Glutamatergic neuron (in vitro differentiated cells): ENCODE results near the gene ZNF451. TPM values are rescaled to one million over a fixed set of nuclear protein-coding genes. Genes with fewer than 3 reads are reported as not detected.

ENCODE experiments used
- DNase-seq: peaks from one replicate; pipeline ENCODE4 v3.0.0; 2022
- H3K27ac Mint-ChIP-seq: one replicate; pipeline ENCODE4 v1.8.0; 2020; ENCODE audit warnings: mild to moderate bottlenecking, mixed read lengths, inconsistent platforms; ENCODE audit not compliant: unreplicated experiment
- H3K27me3 Mint-ChIP-seq: one replicate; pipeline ENCODE4 v1.8.0; 2020; ENCODE audit warnings: mild to moderate bottlenecking, moderate library complexity, mixed read lengths, inconsistent platforms; ENCODE audit not compliant: unreplicated experiment
- H3K36me3 Mint-ChIP-seq: one replicate; pipeline ENCODE4 v1.8.0; 2020; ENCODE audit warnings: mild to moderate bottlenecking, mixed read lengths, inconsistent platforms; ENCODE audit not compliant: unreplicated experiment
- H3K4me1 Mint-ChIP-seq: one replicate; pipeline ENCODE4 v1.8.0; 2020; ENCODE audit warnings: mild to moderate bottlenecking, low read depth, mixed read lengths, inconsistent platforms; ENCODE audit not compliant: unreplicated experiment
- H3K4me3 Mint-ChIP-seq: one replicate; pipeline ENCODE4 v1.8.0; 2020; ENCODE audit warnings: mild to moderate bottlenecking, mixed read lengths, inconsistent platforms; ENCODE audit not compliant: unreplicated experiment
- H3K9me3 Mint-ChIP-seq: one replicate; pipeline ENCODE4 v1.8.0; 2020; ENCODE audit warnings: mild to moderate bottlenecking, moderate library complexity, mixed read lengths, inconsistent platforms; ENCODE audit not compliant: unreplicated experiment
- total RNA-seq: library from RNA; stranded (reverse); fragmentation: NEBNext Ultra II Directional; extraction: Animal tissue kit (Norgen Biotek cat#: 25700); gene quantifications from one replicate; pipeline ENCODE4 v1.2.1, GENCODE V29; 2021; ENCODE audit not compliant: unreplicated experiment
- TF ChIP-seq, protein P1 (sequence below): fragments of 200-600 bp; sonication (generic); IDR thresholded peaks from one replicate; pipeline ENCODE4 v1.5.0; 2021; ENCODE audit not compliant: partially characterized antibody, unreplicated experiment

Gene ZNF451
- total RNA-seq, 1 donor from 2014 or later = 79.6 TPM

- no peaks in the 10 kb centered on the region for H3K27me3 Mint-ChIP-seq
- peaks cover 2% of the 10 kb centered on the region for H3K4me1 Mint-ChIP-seq
- no peaks in the 10 kb centered on the region for H3K36me3 Mint-ChIP-seq
- DNase-seq = no peak
- TF ChIP-seq, protein P1, sequence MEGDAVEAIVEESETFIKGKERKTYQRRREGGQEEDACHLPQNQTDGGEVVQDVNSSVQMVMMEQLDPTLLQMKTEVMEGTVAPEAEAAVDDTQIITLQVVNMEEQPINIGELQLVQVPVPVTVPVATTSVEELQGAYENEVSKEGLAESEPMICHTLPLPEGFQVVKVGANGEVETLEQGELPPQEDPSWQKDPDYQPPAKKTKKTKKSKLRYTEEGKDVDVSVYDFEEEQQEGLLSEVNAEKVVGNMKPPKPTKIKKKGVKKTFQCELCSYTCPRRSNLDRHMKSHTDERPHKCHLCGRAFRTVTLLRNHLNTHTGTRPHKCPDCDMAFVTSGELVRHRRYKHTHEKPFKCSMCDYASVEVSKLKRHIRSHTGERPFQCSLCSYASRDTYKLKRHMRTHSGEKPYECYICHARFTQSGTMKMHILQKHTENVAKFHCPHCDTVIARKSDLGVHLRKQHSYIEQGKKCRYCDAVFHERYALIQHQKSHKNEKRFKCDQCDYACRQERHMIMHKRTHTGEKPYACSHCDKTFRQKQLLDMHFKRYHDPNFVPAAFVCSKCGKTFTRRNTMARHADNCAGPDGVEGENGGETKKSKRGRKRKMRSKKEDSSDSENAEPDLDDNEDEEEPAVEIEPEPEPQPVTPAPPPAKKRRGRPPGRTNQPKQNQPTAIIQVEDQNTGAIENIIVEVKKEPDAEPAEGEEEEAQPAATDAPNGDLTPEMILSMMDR = no peak
- H3K9me3 Mint-ChIP-seq = no peaks in the 10 kb centered on the region
- H3K27ac Mint-ChIP-seq = no peak overlapping the region
- H3K4me3 Mint-ChIP-seq = no peak overlapping the region
Observed at GRCh38 chr6:57108691-57109090, 18.7 kb downstream of the ZNF451 start.

GRCh38 chr6:57109880-57110279, 19.9 kb downstream of the ZNF451 start:
- DNase-seq = no peak
- H3K4me1 Mint-ChIP-seq = peaks cover 2% of the 10 kb centered on the region
- TF ChIP-seq, protein P1 = no peak
- H3K27ac Mint-ChIP-seq = no peak overlapping the region
- no peaks in the 10 kb centered on the region for H3K36me3 Mint-ChIP-seq
- H3K9me3 Mint-ChIP-seq = no peaks in the 10 kb centered on the region
- H3K27me3 Mint-ChIP-seq = no peaks in the 10 kb centered on the region
- H3K4me3 Mint-ChIP-seq = no peak overlapping the region

GRCh38 chr6:57113105-57113504, 23.1 kb downstream of the ZNF451 start:
- no peak overlapping the region for H3K27ac Mint-ChIP-seq
- TF ChIP-seq, protein P1 = no peak
- H3K9me3 Mint-ChIP-seq = no peaks in the 10 kb centered on the region
- H3K27me3 Mint-ChIP-seq = no peaks in the 10 kb centered on the region
- peaks cover 2% of the 10 kb centered on the region for H3K4me1 Mint-ChIP-seq
- no peaks in the 10 kb centered on the region for H3K36me3 Mint-ChIP-seq
- DNase-seq = no peak
- no peak overlapping the region for H3K4me3 Mint-ChIP-seq

DNA sequence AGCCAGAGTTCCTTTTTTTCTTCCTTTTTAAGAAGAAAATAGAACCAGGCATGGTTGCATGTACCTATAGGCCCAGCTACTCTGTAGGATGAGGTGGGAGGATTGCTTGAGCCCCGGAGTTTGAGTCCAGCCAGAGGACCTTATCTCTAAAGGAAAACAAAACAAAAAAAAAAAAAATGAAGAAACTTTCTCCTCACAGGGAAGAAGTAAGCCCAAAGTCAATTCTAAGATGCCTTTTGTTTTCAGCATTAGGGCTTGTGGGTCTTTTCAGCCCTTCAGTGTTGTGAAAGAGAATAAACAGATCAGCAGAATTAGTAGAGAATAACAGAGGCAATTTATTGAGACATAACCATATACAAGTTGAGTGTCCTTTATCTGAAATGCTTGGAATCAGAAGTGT, 26.8 kb downstream of the ZNF451 start:
- Mint-ChIP-seq H3K36me3 (no peaks in the 10 kb centered on the region), H3K4me1 (no peaks in the 10 kb centered on the region), H3K27me3 (peaks cover 2% of the 10 kb centered on the region), H3K9me3 (no peaks in the 10 kb centered on the region), H3K4me3 (no peak overlapping the region), H3K27ac (no peak overlapping the region)
- TF ChIP-seq, protein P1 = no peak
- no peak for DNase-seq

DNA sequence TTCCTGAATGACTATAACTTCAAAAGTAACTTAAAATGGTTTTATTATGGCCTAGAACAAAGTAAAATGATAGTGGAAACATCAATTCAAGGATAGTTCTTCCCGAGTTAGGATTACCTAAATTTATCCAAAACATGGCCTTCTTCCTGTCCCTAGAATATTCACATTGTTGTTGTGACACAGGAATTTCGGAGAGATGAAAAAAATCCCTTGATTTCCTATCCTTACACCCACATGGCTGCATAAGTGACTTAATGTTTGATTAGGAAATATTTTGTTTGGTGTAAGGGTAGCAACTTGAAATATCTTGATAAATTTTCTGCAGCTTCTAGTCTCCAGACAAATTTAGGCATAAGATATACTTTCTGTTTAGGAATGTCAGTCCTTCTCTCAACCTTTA, 27.8 kb downstream of the ZNF451 start:
- Mint-ChIP-seq H3K4me1 (no peaks in the 10 kb centered on the region), H3K27ac (no peak overlapping the region), H3K27me3 (peaks cover 2% of the 10 kb centered on the region), H3K9me3 (peaks cover 2% of the 10 kb centered on the region), H3K36me3 (peaks cover 6% of the 10 kb centered on the region), H3K4me3 (no peak overlapping the region)
- TF ChIP-seq, protein P1 = no peak
- no peak for DNase-seq
